ENCODE results near the gene ZDHHC11B. TPM values are rescaled to one million over a fixed set of nuclear protein-coding genes. Genes with fewer than 3 reads are reported as not detected.
A peak's percentile ranks its signal among the peaks of the same experiment; 100 is the strongest.
"Not testable (repeated sequence)": the region's sequence is repeated elsewhere in the genome, so short reads cannot be mapped to it uniquely, and the experiment has no call there.

Gene ZDHHC11B
- total RNA-seq, 1 donor from 2014 or later = 8.0 TPM

- ATAC-seq (no peak), DNase-seq (no peak)
- H3K27ac ChIP-seq = no peak overlapping the region
- no peaks in the 10 kb centered on the region for H3K9me3 ChIP-seq
- H3K27me3 ChIP-seq = no peaks in the 10 kb centered on the region
- intact Hi-C loops (cut with DNase I) = no loop called here
- H3K4me3 ChIP-seq = no peak overlapping the region
- no peak for TF ChIP-seq CTCF (IDR thresholded peaks at IDR 0.05)
- H3K4me1 ChIP-seq = no peaks in the 10 kb centered on the region
- H3K36me3 ChIP-seq = no peaks in the 10 kb centered on the region
These were observed 31.6 kb upstream of the ZDHHC11B start for GRCh38 chr5:816176-816575.

- intact Hi-C loops (cut with DNase I) = no loop called here
- TF ChIP-seq CTCF (IDR thresholded peaks at IDR 0.05) = no peak
- no peak for ATAC-seq
- Histone ChIP-seq H3K4me3 (no peak overlapping the region), H3K4me1 (no peaks in the 10 kb centered on the region), H3K9me3 (no peaks in the 10 kb centered on the region), H3K27me3 (no peaks in the 10 kb centered on the region), H3K27ac (no peak overlapping the region), H3K36me3 (no peaks in the 10 kb centered on the region)
- DNase-seq = no peak
These were observed 30.9 kb upstream of the ZDHHC11B start for GRCh38 chr5:815449-815848.

- H3K27me3 ChIP-seq; H3K9me3 ChIP-seq; H3K27ac ChIP-seq; DNase-seq; H3K4me3 ChIP-seq; intact Hi-C loops (cut with DNase I); H3K4me1 ChIP-seq; H3K36me3 ChIP-seq: not testable (repeated sequence)
- ATAC-seq = peak; percentile 42
These were observed 29.0 kb upstream of the ZDHHC11B start for GRCh38 chr5:813575-813974.

- peak; percentile 65 for ATAC-seq
These were observed 26.9 kb upstream of the ZDHHC11B start for GRCh38 chr5:811384-811783.

GRCh38 chr5:807719-808514 is 23.4 kb upstream of the ZDHHC11B start:
- H3K27ac ChIP-seq; DNase-seq; H3K4me1 ChIP-seq; H3K4me3 ChIP-seq; intact Hi-C loops (cut with DNase I); H3K9me3 ChIP-seq; H3K27me3 ChIP-seq; H3K36me3 ChIP-seq: not testable (repeated sequence)
- peak; percentile 25 for ATAC-seq

More at GRCh38 chr5:811384-811783, 26.9 kb upstream of the ZDHHC11B start:
- DNase-seq; H3K4me1 ChIP-seq; H3K27ac ChIP-seq; H3K36me3 ChIP-seq; H3K27me3 ChIP-seq; H3K9me3 ChIP-seq; H3K4me3 ChIP-seq; intact Hi-C loops (cut with DNase I): not testable (repeated sequence)

GRCh38 chr5:801472-801871 is 16.9 kb upstream of the ZDHHC11B start:
- H3K4me3 ChIP-seq = no peak overlapping the region
- intact Hi-C loops (cut with DNase I) = no loop called here
- no peaks in the 10 kb centered on the region for H3K27me3 ChIP-seq
- no peaks in the 10 kb centered on the region for H3K36me3 ChIP-seq
- no peaks in the 10 kb centered on the region for H3K4me1 ChIP-seq
- no peak for DNase-seq
- ATAC-seq = peak; percentile 29
- no peaks in the 10 kb centered on the region for H3K9me3 ChIP-seq
- no peak for TF ChIP-seq CTCF (IDR thresholded peaks at IDR 0.05)
- no peak overlapping the region for H3K27ac ChIP-seq

GRCh38 chr5:801055-801454 is 16.5 kb upstream of the ZDHHC11B start:
- ATAC-seq = peak; percentile 57
- H3K4me3 ChIP-seq; intact Hi-C loops (cut with DNase I); H3K27me3 ChIP-seq; H3K4me1 ChIP-seq; H3K36me3 ChIP-seq; DNase-seq; H3K9me3 ChIP-seq; H3K27ac ChIP-seq: not testable (repeated sequence)

GRCh38 chr5:798505-799138 is 14.1 kb upstream of the ZDHHC11B start:
- DNase-seq; H3K36me3 ChIP-seq; H3K4me1 ChIP-seq; intact Hi-C loops (cut with DNase I); H3K9me3 ChIP-seq; ATAC-seq; H3K27me3 ChIP-seq; H3K4me3 ChIP-seq; H3K27ac ChIP-seq: not testable (repeated sequence)

GRCh38 chr5:797986-798385 is 13.5 kb upstream of the ZDHHC11B start:
- DNase-seq; H3K4me1 ChIP-seq; H3K4me3 ChIP-seq; H3K36me3 ChIP-seq; H3K27me3 ChIP-seq; intact Hi-C loops (cut with DNase I); H3K27ac ChIP-seq; H3K9me3 ChIP-seq; ATAC-seq: not testable (repeated sequence)

GRCh38 chr5:795873-796272 is 11.3 kb upstream of the ZDHHC11B start:
- intact Hi-C loops (cut with DNase I); H3K9me3 ChIP-seq; H3K36me3 ChIP-seq; H3K4me1 ChIP-seq; H3K27ac ChIP-seq; ATAC-seq; H3K27me3 ChIP-seq; DNase-seq; H3K4me3 ChIP-seq: not testable (repeated sequence)

- intact Hi-C loops (cut with DNase I); H3K4me1 ChIP-seq; ATAC-seq; H3K9me3 ChIP-seq; H3K36me3 ChIP-seq; DNase-seq; H3K27ac ChIP-seq; H3K27me3 ChIP-seq; H3K4me3 ChIP-seq: not testable (repeated sequence)
These were observed 10.4 kb upstream of the ZDHHC11B start for GRCh38 chr5:794948-795347.

Measured in upper lobe of right lung (tissue), 1 donor.